VCaP (cell line): ENCODE measurements around the gene SRPK2.

ENCODE experiments used
- H3K27ac ChIP-seq: fragments of 450-650 bp; 2 replicates; pipeline ENCODE4 v1.5.1; 2017
- CTCF ChIP-seq: fragments of 450-650 bp; conservative IDR thresholded peaks from 2 replicates; pipeline ENCODE4 v1.5.1; 2017; ENCODE audit warnings: mild to moderate bottlenecking, moderate library complexity

The SRPK2 gene

GRCh38 chr7:105389088-105389650 lies 448 bp upstream of the SRPK2 start:
- 0 out of 2 replicates have a peak, but pooled peaks have one; percentile 17 for TF ChIP-seq CTCF
- H3K27ac ChIP-seq, result peak overlapping the region; percentile 92

GRCh38 chr7:105387508-105388355 lies 989 bp downstream of the SRPK2 start:
- peak overlapping the region; percentile 92 for H3K27ac ChIP-seq
- peak; percentile 36 for TF ChIP-seq CTCF

- H3K27ac ChIP-seq, result no peak overlapping the region; the same call in 1 of the 2 replicates
- no peak for TF ChIP-seq CTCF
Measured at GRCh38 chr7:105377903-105378302, 10.8 kb downstream of the SRPK2 start.

- TF ChIP-seq CTCF, result no peak
- no peak overlapping the region for H3K27ac ChIP-seq
Measured at GRCh38 chr7:105376908-105377533, 11.7 kb downstream of the SRPK2 start.

- no peak for TF ChIP-seq CTCF
- peak overlapping the region; percentile 81 for H3K27ac ChIP-seq
Measured at GRCh38 chr7:105369944-105370343, 18.8 kb downstream of the SRPK2 start.

GRCh38 chr7:105367458-105367857 lies 21.3 kb downstream of the SRPK2 start:
- peak overlapping the region; percentile 81 for H3K27ac ChIP-seq
- TF ChIP-seq CTCF, result no peak
